Upper lobe of left lung (tissue), 6 donors: Measurements from ENCODE around the gene PGLYRP1. TPM values are rescaled to one million over a fixed set of nuclear protein-coding genes. Genes with fewer than 3 reads are reported as not detected.
A peak's percentile ranks its signal among the peaks of the same experiment; 100 is the strongest.

Experiments used
- ATAC-seq, 2 donors: fragments of 200-7000 bp; cut with Tn5 transposase; one replicate each; pipeline ENCODE4 v1.9.1; 2022; ENCODE audit warnings: mild to moderate bottlenecking in 2 of 2, moderate library complexity in 2 of 2; ENCODE audit not compliant: low FRiP score in 2 of 2
- DNase-seq, 2 donors: peaks; one replicate each; pipeline ENCODE4 v3.0.0-alpha.2; 2019 to 2020
- H3K27ac ChIP-seq, 4 donors: fragments of 200-600 bp; sonication (generic); one replicate each; pipeline ENCODE4 v1.5.1; 2016 to 2019
- H3K27me3 ChIP-seq, 4 donors: fragments of 200-600 bp; sonication (generic); one replicate each; pipeline ENCODE4 v1.5.1; 2017 to 2019
- H3K36me3 ChIP-seq, 4 donors: fragments of 200-600 bp; sonication (generic); one replicate each; pipeline ENCODE4 v1.5.1; 2016 to 2019
- H3K4me1 ChIP-seq, 4 donors: fragments of 200-600 bp; sonication (generic); one replicate each; pipeline ENCODE4 v1.5.1; 2018 to 2019
- H3K4me3 ChIP-seq, 4 donors: fragments of 200-600 bp; sonication (generic); one replicate each; pipeline ENCODE4 v1.5.1; 2017 to 2019; ENCODE audit warnings: mild to moderate bottlenecking in 2 of 4, moderate library complexity in 1 of 4
- H3K9me3 ChIP-seq, 4 donors: fragments of 200-600 bp; sonication (generic); one replicate each; pipeline ENCODE4 v1.5.1; 2018 to 2019
- CTCF ChIP-seq, 6 experiments: fragments of 450-650 bp in 4 of 6; fragments of 200-600 bp in 2 of 6; sonication (generic) in 2 of 6; IDR thresholded peaks; one replicate each; pipeline ENCODE4 v1.5.1; 2016 to 2019; ENCODE audit warnings: antibody characterized with exemption in 6 of 6
- EP300 ChIP-seq, 4 donors: sonication (generic); formaldehyde crosslinking; IDR thresholded peaks; one replicate each; pipeline ENCODE4 v1.5.1; 2017; ENCODE audit warnings: antibody characterized with exemption in 4 of 4, control low read depth in 2 of 4
- POLR2A ChIP-seq, 4 donors: fragments of 450-650 bp; IDR thresholded peaks; one replicate each; pipeline ENCODE4 v1.5.1; 2016 to 2017; ENCODE audit warnings: antibody characterized with exemption in 4 of 4, mild to moderate bottlenecking in 2 of 4
- POLR2AphosphoS5 ChIP-seq, 2 donors: sonication (generic); formaldehyde crosslinking; IDR thresholded peaks; one replicate each; pipeline ENCODE4 v1.5.1; 2017; ENCODE audit warnings: antibody characterized with exemption in 2 of 2
- WGBS, 2 donors: methylation state at CpG; one replicate each; pipeline ENCODE4 v1.1.5; 2017 to 2018; 5-methylcytosine and 5-hydroxymethylcytosine counted together
- total RNA-seq, 6 donors: library from RNA; depleted of rRNA in 4 of 6; stranded (reverse); fragments of >200 nt in 4 of 6; gene quantifications; one replicate each; pipeline versions ENCODE4 v1.1.0 to v1.2.1, GENCODE V29; 2016 to 2021
- donor health status: DM: no; HTN: no; CAD: no; lungs with moderate emphysema.
- donor health status: DM: no; HTN: yes; CAD: no; lungs with severe emphysema.

Gene PGLYRP1
- total RNA-seq, 6 donors from 2014 or later = 2.1 to 4.3 (median 3.3) TPM; not detected in 2

GRCh38 chr19:45990113-45990728 lies 32.6 kb downstream of the PGLYRP1 start:
- DNase-seq (no peak), ATAC-seq (peak in 1 of 2 donors; percentile 26)
- Histone ChIP-seq H3K27me3 (no peaks in the 10 kb centered on the region), H3K27ac (no peak overlapping the region), H3K9me3 (no peaks in the 10 kb centered on the region), H3K4me1 (peaks cover 0 to 7% (median 5%) of the 10 kb centered on the region in 4 donors), H3K4me3 (no peak overlapping the region), H3K36me3 (no peaks in the 10 kb centered on the region)
- WGBS, 2 donors = 83 to 86% methylated on average over 12 of the region's 12 CpGs
- TF ChIP-seq POLR2AphosphoS5 (IDR thresholded peaks at IDR 0.05) = no peak
- TF ChIP-seq POLR2A (IDR thresholded peaks at IDR 0.05) = no peak
- TF ChIP-seq CTCF (IDR thresholded peaks at IDR 0.05) = no peak
- no peak for TF ChIP-seq EP300 (IDR thresholded peaks at IDR 0.05)

- Histone ChIP-seq H3K27me3 (no peaks in the 10 kb centered on the region), H3K27ac (no peak overlapping the region), H3K36me3 (no peaks in the 10 kb centered on the region), H3K9me3 (no peaks in the 10 kb centered on the region), H3K4me1 (no peaks in the 10 kb centered on the region), H3K4me3 (no peak overlapping the region)
- ATAC-seq = no peak
- DNase-seq = no peak
- TF ChIP-seq POLR2A (IDR thresholded peaks at IDR 0.05) (no peak), POLR2AphosphoS5 (IDR thresholded peaks at IDR 0.05) (no peak), EP300 (IDR thresholded peaks at IDR 0.05) (no peak), CTCF (IDR thresholded peaks at IDR 0.05) (no peak)
- 81 to 93% methylated on average over 7 of the region's 7 CpGs for WGBS, 2 donors
These were observed 37.5 kb downstream of the PGLYRP1 start for GRCh38 chr19:45985321-45985720.

DNA sequence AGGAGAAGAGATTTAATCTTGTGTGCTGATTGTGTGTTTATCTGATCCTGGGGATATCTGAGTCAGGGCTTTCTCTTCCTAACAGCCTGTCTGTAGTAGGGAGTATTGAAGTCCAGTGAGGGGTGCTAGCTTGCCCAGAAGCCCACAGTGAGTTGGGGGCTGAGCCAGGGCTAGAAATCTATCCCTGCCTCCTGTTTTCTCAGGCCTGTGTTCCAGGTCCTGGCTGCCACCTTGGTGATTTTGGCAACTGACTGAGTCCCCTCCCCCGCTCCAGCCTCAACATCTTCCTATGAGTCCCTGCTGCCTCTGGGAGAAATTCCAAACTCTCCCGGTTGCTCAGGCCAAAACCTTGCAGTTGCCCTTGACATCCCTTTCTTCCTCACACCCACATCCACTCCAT lies 41.5 kb downstream of the PGLYRP1 start:
- DNase-seq (no peak), ATAC-seq (no peak)
- no peaks in the 10 kb centered on the region for H3K9me3 ChIP-seq
- no peak overlapping the region for H3K27ac ChIP-seq
- H3K36me3 ChIP-seq = no peaks in the 10 kb centered on the region
- no peaks in the 10 kb centered on the region for H3K4me1 ChIP-seq
- WGBS, 2 donors = 55 to 63% methylated on average over 2 of the region's 2 CpGs
- no peaks in the 10 kb centered on the region for H3K27me3 ChIP-seq
- no peak overlapping the region for H3K4me3 ChIP-seq
- no peak for TF ChIP-seq CTCF (IDR thresholded peaks at IDR 0.05)
- TF ChIP-seq POLR2A (IDR thresholded peaks at IDR 0.05) = no peak
- no peak for TF ChIP-seq EP300 (IDR thresholded peaks at IDR 0.05)
- TF ChIP-seq POLR2AphosphoS5 (IDR thresholded peaks at IDR 0.05) = no peak

DNA sequence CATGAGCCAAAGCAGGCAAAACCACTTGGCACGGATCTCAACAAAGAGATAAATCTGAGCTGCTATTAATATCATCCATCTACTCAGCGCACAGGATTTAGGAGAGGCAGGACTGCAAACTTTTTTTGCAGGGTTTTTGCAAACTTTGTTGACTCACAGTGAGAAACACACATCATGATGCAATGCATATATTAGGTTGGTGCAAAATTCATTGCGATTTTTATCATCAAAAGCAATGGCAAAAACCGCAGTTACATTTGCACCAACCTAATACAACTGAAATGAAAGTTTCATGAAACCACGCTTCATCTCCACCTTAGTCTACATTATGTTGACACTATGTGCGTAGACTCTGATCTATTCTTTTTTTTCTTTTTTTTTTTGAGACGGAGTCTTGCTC lies 44.7 kb downstream of the PGLYRP1 start:
- Histone ChIP-seq H3K4me1 (peaks cover 0 to 7% (median 0%) of the 10 kb centered on the region in 4 donors), H3K27ac (no peak overlapping the region), H3K4me3 (no peak overlapping the region), H3K27me3 (peaks cover 0 to 9% (median 9%) of the 10 kb centered on the region in 4 donors), H3K36me3 (no peaks in the 10 kb centered on the region), H3K9me3 (no peaks in the 10 kb centered on the region)
- ATAC-seq (no peak), DNase-seq (no peak)
- 75 to 79% methylated on average over 7 of the region's 7 CpGs for WGBS, 2 donors
- TF ChIP-seq CTCF (IDR thresholded peaks at IDR 0.05) = no peak
- no peak for TF ChIP-seq EP300 (IDR thresholded peaks at IDR 0.05)
- TF ChIP-seq POLR2A (IDR thresholded peaks at IDR 0.05) = no peak
- no peak for TF ChIP-seq POLR2AphosphoS5 (IDR thresholded peaks at IDR 0.05)

GRCh38 chr19:45976178-45976577 lies 46.7 kb downstream of the PGLYRP1 start:
- TF ChIP-seq POLR2A (IDR thresholded peaks at IDR 0.05) (no peak), POLR2AphosphoS5 (IDR thresholded peaks at IDR 0.05) (no peak), EP300 (IDR thresholded peaks at IDR 0.05) (no peak), CTCF (IDR thresholded peaks at IDR 0.05) (no peak)
- Histone ChIP-seq H3K27ac (no peak overlapping the region), H3K9me3 (no peaks in the 10 kb centered on the region), H3K36me3 (no peaks in the 10 kb centered on the region), H3K27me3 (peaks cover 2 to 26% (median 19%) of the 10 kb centered on the region in 4 donors), H3K4me1 (peaks cover 0 to 8% (median 3%) of the 10 kb centered on the region in 4 donors), H3K4me3 (no peak overlapping the region)
- DNase-seq (peak in 1 of 2 donors; percentile 42), ATAC-seq (no peak)
- 47 to 53% methylated on average over 8 to 14 of the region's 14 CpGs for WGBS, 2 donors
